Mesendoderm (in vitro differentiated cells): Measurements from ENCODE around the gene ASCL3. TPM values are rescaled to one million over a fixed set of nuclear protein-coding genes. Genes with fewer than 3 reads are reported as not detected.
"Not testable (repeated sequence)": the region's sequence is repeated elsewhere in the genome, so short reads cannot be mapped to it uniquely, and the experiment has no call there.

ENCODE experiments used
- DNase-seq: peaks from one replicate; pipeline ENCODE4 v3.0.0; 2013
- H2AK5ac ChIP-seq: 2 replicates; pipeline ENCODE4 v1.6.1; 2013; ENCODE audit warnings: low read length, inconsistent platforms
- H2BK120ac ChIP-seq: 2 replicates; pipeline ENCODE4 v1.6.1; 2013; ENCODE audit warnings: low read depth, mild to moderate bottlenecking, low read length, moderate library complexity, mixed read lengths
- H2BK15ac ChIP-seq: replicated peaks from 2 replicates; pipeline ENCODE4 v1.6.1; 2013; ENCODE audit warnings: low read depth, mild to moderate bottlenecking, moderate library complexity
- H2BK5ac ChIP-seq: 2 replicates; pipeline ENCODE4 v1.6.1; 2013; ENCODE audit warnings: low read length, inconsistent platforms
- H3K18ac ChIP-seq: 2 replicates; pipeline ENCODE4 v1.6.1; 2013; ENCODE audit warnings: mild to moderate bottlenecking, low read length, mixed read lengths
- H3K23ac ChIP-seq: one replicate; pipeline ENCODE4 v1.6.1; 2013; ENCODE audit warnings: low read length
- H3K27ac ChIP-seq: 2 replicates; pipeline ENCODE4 v1.5.1; 2013; ENCODE audit warnings: low read depth, mild to moderate bottlenecking, inconsistent platforms, low read length, moderate library complexity
- H3K27me3 ChIP-seq: 2 replicates; pipeline ENCODE4 v1.6.1; 2013; ENCODE audit warnings: low read length, control low read depth, mild to moderate bottlenecking, inconsistent platforms; ENCODE audit not compliant: insufficient read depth, poor library complexity
- H3K36me3 ChIP-seq: 2 replicates; pipeline ENCODE4 v1.6.1; 2013; ENCODE audit warnings: low read length, inconsistent platforms; ENCODE audit not compliant: control insufficient read depth, insufficient read depth
- H3K4ac ChIP-seq: one replicate; pipeline ENCODE4 v1.6.1; 2013; ENCODE audit warnings: low read depth, mild to moderate bottlenecking, low read length, moderate library complexity
- H3K4me1 ChIP-seq: 2 replicates; pipeline ENCODE4 v1.6.1; 2013; ENCODE audit warnings: low read depth, low read length, inconsistent platforms; ENCODE audit not compliant: control insufficient read depth
- H3K4me2 ChIP-seq: 2 replicates; pipeline ENCODE4 v1.6.1; 2013; ENCODE audit warnings: low read length
- H3K4me3 ChIP-seq: 2 replicates; pipeline ENCODE4 v1.5.1; 2013; ENCODE audit warnings: mild to moderate bottlenecking, low read length
- H3K56ac ChIP-seq: one replicate; pipeline ENCODE4 v1.6.1; 2013; ENCODE audit warnings: low read length
- H3K79me1 ChIP-seq: 2 replicates; pipeline ENCODE4 v1.6.1; 2013; ENCODE audit warnings: low read length, inconsistent platforms
- H3K79me2 ChIP-seq: 2 replicates; pipeline ENCODE4 v1.6.1; 2013; ENCODE audit warnings: mild to moderate bottlenecking, low read length; ENCODE audit not compliant: control insufficient read depth, insufficient read depth
- H3K9ac ChIP-seq: 2 replicates; pipeline ENCODE4 v1.6.1; 2013; ENCODE audit warnings: low read length, inconsistent platforms
- H4K5ac ChIP-seq: one replicate; pipeline ENCODE4 v1.6.1; 2013; ENCODE audit warnings: low read length
- H4K8ac ChIP-seq: one replicate; pipeline ENCODE4 v1.6.1; 2013; ENCODE audit warnings: low read depth, mild to moderate bottlenecking, control low read depth, low read length, moderate library complexity
- WGBS: extraction: QIAGEN DNeasy Blood & Tissue Kit; methylation state at CpG from one replicate; pipeline ENCODE4 v1.1.7; 2013; ENCODE audit warnings: low lambda C conversion rate, missing lambda C conversion rate; ENCODE audit not compliant: insufficient coverage; ENCODE audit errors: extremely low coverage; 5-methylcytosine and 5-hydroxymethylcytosine counted together
- polyA plus RNA-seq, 2 experiments: library from polyadenylated mRNA; stranded (reverse); fragments of 200-250 nt; gene quantifications; one replicate each; pipeline ENCODE4 v1.2.3, GENCODE V29; 2013

ASCL3 gene, protein sequence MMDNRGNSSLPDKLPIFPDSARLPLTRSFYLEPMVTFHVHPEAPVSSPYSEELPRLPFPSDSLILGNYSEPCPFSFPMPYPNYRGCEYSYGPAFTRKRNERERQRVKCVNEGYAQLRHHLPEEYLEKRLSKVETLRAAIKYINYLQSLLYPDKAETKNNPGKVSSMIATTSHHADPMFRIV
- polyA plus RNA-seq (2013, experiment 1 of 2): not detected
- polyA plus RNA-seq (2013, experiment 2 of 2): not detected

DNA sequence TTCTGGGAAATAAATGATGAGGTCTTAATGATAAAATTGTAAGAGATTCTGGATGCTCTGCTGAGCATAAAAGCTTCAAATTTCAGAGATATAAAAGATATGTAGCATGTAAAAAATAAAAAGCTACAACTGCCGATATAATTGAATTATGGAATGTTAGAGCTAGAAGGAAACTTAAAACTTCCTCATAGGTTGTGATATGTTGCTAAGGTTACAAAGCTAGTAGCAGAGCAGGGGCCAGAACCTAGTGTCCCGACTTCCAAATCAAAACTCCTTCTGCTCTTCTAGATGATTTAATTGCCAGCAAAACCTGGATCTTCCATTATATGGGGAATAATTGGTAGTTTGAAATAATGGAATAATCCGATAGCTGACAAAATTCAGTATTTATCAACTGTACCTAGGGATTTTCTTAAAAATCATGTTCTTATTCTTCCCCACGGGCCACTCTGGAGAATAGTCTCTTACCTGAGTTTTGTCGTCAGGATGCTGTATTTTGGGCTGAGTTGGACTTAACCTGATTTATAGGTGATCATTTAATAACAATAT is at the start of gene ASCL3:
Gene ASCL3 (minus strand): TSS at position 499 of the 549 bp plus-strand sequence. CDS start 4,855 bp downstream, outside the sequence.
- H3K4ac ChIP-seq: no peak within 1 kb of the TSS
- H3K23ac ChIP-seq: no peak within 1 kb of the TSS
- no peak within 1 kb of the TSS for H3K56ac ChIP-seq
- no peaks in the 10 kb centered on the region for H3K4me1 ChIP-seq
- no peak for DNase-seq
- no peak within 1 kb of the TSS for H4K5ac ChIP-seq
- no peak within 1 kb of the TSS for H2BK120ac ChIP-seq
- H3K9ac ChIP-seq: no peak within 1 kb of the TSS
- no peak within 1 kb of the TSS for H4K8ac ChIP-seq
- H2AK5ac ChIP-seq: no peak within 1 kb of the TSS
- no peak within 1 kb of the TSS for H2BK5ac ChIP-seq
- no peaks in the 10 kb centered on the region for H3K79me1 ChIP-seq
- no peak within 1 kb of the TSS for H3K4me3 ChIP-seq
- no peak within 1 kb of the TSS for H3K18ac ChIP-seq
- H2BK15ac ChIP-seq: no peak within 1 kb of the TSS
- no CpG with 5 or more reads among the region's 5 CpGs for WGBS
- H3K27me3 ChIP-seq: no peaks in the 10 kb centered on the region
- H3K36me3 ChIP-seq: no peaks in the 10 kb centered on the region
- H3K4me2 ChIP-seq: no peak within 1 kb of the TSS
- H3K79me2 ChIP-seq: no peaks in the 10 kb centered on the region
- no peak within 1 kb of the TSS for H3K27ac ChIP-seq

- Histone ChIP-seq H4K5ac (no peak overlapping the region), H3K79me2 (no peaks in the 10 kb centered on the region), H2BK15ac (no peak overlapping the region), H2AK5ac (no peak overlapping the region), H3K23ac (no peak overlapping the region), H3K4me2 (no peak overlapping the region), H3K4ac (no peak overlapping the region), H3K36me3 (no peaks in the 10 kb centered on the region), H3K56ac (no peak overlapping the region), H3K79me1 (no peaks in the 10 kb centered on the region), H3K9ac (no peak overlapping the region), H3K18ac (no peak overlapping the region), H3K4me3 (no peak overlapping the region), H3K4me1 (no peaks in the 10 kb centered on the region), H3K27me3 (no peaks in the 10 kb centered on the region), H4K8ac (no peak overlapping the region), H2BK5ac (no peak overlapping the region), H3K27ac (no peak overlapping the region), H2BK120ac (no peak overlapping the region)
- WGBS: no CpG with 5 or more reads among the region's 1 CpG
- peak; percentile 80 for DNase-seq
These were observed 46.6 kb upstream of the ASCL3 start for GRCh38 chr11:8989453-8989852.

DNA sequence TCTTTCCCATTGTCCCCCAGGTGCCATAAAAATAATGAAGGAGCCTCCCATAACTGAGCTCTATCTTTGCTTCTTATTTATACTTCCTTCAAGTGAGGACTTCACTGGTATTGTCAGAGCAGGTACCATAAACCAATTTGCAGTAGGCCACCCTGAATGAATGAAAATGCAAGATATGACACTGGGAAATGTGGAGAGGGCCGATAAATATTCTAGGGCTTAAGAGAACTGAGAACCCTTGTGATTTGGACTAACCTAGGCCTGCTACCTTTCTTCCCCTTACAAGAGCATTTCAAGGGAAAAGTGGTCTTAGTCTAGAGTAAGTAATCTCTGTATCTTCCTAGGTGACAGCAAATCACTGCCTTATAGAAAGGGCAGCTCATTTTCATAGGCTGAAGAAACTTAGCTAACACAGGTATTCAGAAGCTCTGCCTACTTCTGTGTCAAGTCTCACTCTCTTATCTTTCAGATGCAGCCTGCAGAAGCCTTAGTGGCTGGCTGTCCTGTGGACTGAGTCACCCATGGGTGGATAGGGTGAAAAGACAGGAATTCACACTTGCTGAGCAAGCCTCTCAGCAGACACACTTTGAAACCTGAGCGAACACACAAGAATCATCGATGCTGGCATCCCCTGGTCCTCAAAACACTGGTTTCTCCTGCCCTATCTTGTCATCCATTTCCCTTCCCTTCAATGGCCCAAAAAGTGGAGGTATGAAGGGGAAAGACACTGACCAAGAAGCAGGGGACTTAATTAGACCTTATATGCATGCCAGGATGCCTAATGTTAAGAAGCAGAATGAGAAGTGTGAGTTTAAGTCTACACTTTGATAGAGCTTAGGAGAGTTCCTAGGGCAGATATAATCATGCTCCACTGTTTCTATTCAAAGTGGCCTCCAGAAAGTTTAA is 45.8 kb upstream of the ASCL3 start:
- no peak overlapping the region for H3K9ac ChIP-seq
- H4K8ac ChIP-seq: no peak overlapping the region
- no peak overlapping the region for H4K5ac ChIP-seq
- no peak overlapping the region for H3K4ac ChIP-seq
- no peak overlapping the region for H3K4me3 ChIP-seq
- no peaks in the 10 kb centered on the region for H3K27me3 ChIP-seq
- no peak overlapping the region for H2AK5ac ChIP-seq
- no peak overlapping the region for H3K18ac ChIP-seq
- H3K36me3 ChIP-seq: no peaks in the 10 kb centered on the region
- H2BK15ac ChIP-seq: no peak overlapping the region
- no peak overlapping the region for H3K27ac ChIP-seq
- H3K4me2 ChIP-seq: no peak overlapping the region
- peak; percentile 22 for DNase-seq
- H3K79me1 ChIP-seq: no peaks in the 10 kb centered on the region
- no peak overlapping the region for H3K56ac ChIP-seq
- H2BK120ac ChIP-seq: no peak overlapping the region
- no CpG with 5 or more reads among the region's 3 CpGs for WGBS
- no peaks in the 10 kb centered on the region for H3K79me2 ChIP-seq
- no peaks in the 10 kb centered on the region for H3K4me1 ChIP-seq
- H2BK5ac ChIP-seq: no peak overlapping the region
- no peak overlapping the region for H3K23ac ChIP-seq

GRCh38 chr11:8987446-8987845 is 44.6 kb upstream of the ASCL3 start:
- Histone ChIP-seq H3K23ac (no peak overlapping the region), H2AK5ac (no peak overlapping the region), H4K8ac (no peak overlapping the region), H3K79me1 (no peaks in the 10 kb centered on the region), H2BK120ac (no peak overlapping the region), H3K27ac (no peak overlapping the region), H3K4me1 (no peaks in the 10 kb centered on the region), H3K27me3 (no peaks in the 10 kb centered on the region), H2BK15ac (no peak overlapping the region), H3K36me3 (no peaks in the 10 kb centered on the region), H3K4me3 (no peak overlapping the region), H3K9ac (no peak overlapping the region), H3K4me2 (no peak overlapping the region), H3K4ac (no peak overlapping the region), H3K56ac (no peak overlapping the region), H3K79me2 (no peaks in the 10 kb centered on the region), H4K5ac (no peak overlapping the region), H2BK5ac (no peak overlapping the region), H3K18ac (no peak overlapping the region)
- WGBS: no CpG with 5 or more reads among the region's 2 CpGs
- DNase-seq: no peak

DNA sequence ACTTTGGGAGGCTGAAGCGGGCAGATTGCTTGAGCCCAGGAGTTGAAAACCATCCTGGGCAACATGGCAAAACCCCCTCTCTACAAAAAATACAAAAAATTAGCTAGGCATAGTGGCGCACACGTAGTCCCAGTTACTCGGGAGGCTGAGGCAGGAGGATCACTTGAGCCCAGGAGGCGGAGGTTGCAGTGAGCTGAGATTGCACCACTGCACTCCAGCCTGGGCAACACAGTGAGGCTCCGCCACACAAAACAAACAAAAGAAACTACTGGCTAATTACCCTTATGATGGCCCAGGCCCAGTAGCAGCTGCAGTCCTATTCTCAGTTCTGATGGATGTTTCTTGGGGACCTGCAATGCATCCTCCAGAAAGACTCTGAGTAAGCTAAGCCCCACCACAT is 44.0 kb upstream of the ASCL3 start:
- not testable (repeated sequence) for H3K79me1 ChIP-seq, H2BK15ac ChIP-seq, H4K5ac ChIP-seq, H3K36me3 ChIP-seq, H3K4me1 ChIP-seq, H3K27ac ChIP-seq, H2BK5ac ChIP-seq, H3K9ac ChIP-seq, H3K56ac ChIP-seq, H3K23ac ChIP-seq, H3K27me3 ChIP-seq, H3K4ac ChIP-seq, H4K8ac ChIP-seq, H2AK5ac ChIP-seq, H3K79me2 ChIP-seq, H3K18ac ChIP-seq, DNase-seq, H2BK120ac ChIP-seq, H3K4me2 ChIP-seq, H3K4me3 ChIP-seq
- WGBS: no CpG with 5 or more reads among the region's 6 CpGs
